Activated CD8-positive, alpha-beta memory T cell treated with anti-CD3 and anti-CD28 coated beads, Interleukin-2, amount 50 U/mL, for 48 hours (primary cell): ENCODE results near the gene RUNX1.
A peak's percentile ranks its signal among the peaks of the same experiment; 100 is the strongest.

Source experiments
- DNase-seq: peaks from one replicate; pipeline ENCODE4 v3.0.0-alpha.2; 2020

RUNX1 gene

DNA sequence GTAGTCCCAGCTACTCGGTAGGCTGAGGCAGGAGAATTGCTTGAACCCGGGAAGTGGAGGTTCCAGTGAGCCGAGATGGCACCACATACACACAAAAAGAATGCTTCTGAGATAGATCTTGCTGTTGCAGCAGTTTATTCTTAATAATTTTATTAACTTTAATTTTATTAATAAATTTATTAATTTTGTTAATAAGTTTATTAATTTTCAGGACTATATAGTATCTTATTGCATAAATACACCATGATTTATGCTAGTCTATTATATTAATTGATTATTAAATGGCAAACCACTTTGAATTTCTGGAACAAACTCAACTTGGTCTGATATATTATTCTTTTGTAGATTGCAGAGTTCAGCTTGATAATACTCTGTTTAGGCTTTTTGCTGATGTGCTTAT is 280.8 kb downstream of the RUNX1 start:
- no peak for DNase-seq

DNA sequence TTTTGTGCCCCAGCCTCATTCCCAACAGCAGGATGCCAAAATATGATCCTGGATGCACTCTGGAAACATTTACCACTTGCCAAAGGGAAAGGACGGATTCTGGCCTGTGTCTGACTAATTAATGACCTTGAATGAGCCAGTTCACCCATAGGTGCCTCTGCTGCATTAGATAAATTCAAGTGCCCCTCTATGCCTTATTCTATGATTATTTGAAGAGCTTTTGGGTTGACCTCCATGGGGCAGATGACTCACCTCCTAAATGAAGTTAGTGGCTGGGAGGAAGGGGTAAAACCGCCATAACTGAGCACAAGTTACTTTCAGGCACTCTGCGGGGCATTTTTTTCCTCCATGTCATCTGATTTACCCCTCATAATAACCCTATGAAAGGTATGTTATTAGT is 282.2 kb downstream of the RUNX1 start:
- no peak for DNase-seq

DNA sequence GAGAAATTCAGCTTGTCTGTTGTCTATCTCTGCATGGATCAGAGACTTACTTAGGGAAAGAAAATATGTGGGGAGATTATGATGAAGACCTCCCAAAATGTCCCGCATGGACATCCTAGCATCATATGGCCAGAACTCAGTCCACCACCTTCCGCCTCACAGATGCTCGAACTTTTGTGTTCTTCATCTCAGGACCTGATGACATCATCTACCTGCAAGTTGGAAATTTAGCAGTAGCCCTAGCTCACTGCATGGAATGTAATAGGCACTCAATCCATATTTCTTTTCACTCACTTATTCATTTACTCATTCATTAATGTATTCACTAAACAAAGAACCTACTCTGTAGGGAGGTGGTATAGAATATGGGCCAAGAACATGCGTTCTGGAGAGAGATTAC is 283.5 kb downstream of the RUNX1 start:
- no peak for DNase-seq

DNA sequence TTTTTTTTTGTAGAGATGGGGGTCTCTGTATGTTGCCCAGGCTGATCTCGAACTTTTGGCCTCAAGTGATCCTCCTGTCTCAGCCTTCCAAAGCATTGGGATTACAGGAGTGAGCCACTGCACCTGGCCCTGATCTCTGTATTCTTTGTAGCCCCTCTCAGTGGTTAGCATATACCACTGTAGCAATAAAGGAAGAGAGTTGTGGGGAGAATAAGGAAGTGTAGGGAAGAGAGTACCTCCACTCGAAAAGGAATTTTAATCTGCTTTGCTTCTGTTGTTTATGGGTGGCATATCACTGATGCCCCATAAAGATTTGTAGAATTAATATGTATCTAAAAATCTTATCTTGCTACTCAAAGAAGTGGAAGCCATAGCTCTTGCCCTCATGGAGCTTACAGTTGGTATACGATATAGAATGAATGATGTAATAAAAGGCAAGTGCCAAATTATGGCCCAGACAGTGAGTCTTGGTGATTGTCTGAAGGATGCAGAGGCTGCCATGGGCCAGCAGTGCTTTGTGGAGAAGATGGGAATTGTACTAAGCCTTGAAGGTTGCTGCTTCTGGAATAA is 284.3 kb downstream of the RUNX1 start:
- no peak for DNase-seq

DNA sequence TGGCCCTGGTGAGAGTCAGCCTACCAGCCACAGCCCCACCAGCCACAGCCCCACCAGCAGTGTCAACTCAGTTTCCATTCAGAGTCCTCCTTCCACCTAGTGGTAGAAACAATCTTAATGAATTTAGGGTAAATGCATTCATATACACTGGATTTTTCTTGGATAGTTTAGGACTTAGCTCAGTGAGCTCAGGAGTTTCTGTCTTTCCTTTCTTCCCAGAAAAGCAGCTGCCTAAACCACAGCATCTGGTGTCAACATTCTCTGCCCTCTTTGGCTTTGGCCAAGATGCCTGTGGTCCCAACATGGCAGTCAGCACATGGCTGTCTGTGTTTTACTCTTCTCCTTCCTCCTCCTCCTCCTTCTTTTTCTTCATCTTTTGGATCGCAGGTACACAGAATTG is 286.3 kb downstream of the RUNX1 start:
- DNase-seq = no peak

DNA sequence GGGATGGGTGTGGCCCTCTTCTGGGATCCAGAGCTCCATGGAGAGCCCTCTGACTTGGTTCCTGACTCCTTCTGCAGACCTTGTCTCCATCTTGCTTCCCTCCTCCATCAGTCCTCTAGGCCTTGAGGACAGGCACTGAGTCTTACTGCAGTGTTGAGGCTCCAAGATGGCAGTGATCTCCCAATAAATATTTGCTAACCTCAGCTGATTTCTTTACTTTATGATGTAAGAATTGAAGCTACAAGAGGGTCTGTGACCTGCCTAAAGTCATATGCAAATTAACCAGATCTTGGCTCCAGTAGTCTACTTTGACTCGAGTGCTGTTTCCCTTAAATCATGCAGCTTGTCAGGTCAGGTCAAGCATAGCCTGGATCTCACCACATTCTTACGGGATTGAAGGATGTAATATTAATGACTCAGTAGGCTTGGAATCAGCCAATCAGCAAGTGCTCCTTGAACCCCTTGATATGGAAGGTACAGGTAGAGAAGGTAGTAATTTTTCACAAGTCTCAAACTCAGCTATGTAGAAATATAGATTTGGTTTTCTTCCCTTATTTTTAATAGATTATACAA is 287.3 kb downstream of the RUNX1 start:
- DNase-seq = no peak

DNA sequence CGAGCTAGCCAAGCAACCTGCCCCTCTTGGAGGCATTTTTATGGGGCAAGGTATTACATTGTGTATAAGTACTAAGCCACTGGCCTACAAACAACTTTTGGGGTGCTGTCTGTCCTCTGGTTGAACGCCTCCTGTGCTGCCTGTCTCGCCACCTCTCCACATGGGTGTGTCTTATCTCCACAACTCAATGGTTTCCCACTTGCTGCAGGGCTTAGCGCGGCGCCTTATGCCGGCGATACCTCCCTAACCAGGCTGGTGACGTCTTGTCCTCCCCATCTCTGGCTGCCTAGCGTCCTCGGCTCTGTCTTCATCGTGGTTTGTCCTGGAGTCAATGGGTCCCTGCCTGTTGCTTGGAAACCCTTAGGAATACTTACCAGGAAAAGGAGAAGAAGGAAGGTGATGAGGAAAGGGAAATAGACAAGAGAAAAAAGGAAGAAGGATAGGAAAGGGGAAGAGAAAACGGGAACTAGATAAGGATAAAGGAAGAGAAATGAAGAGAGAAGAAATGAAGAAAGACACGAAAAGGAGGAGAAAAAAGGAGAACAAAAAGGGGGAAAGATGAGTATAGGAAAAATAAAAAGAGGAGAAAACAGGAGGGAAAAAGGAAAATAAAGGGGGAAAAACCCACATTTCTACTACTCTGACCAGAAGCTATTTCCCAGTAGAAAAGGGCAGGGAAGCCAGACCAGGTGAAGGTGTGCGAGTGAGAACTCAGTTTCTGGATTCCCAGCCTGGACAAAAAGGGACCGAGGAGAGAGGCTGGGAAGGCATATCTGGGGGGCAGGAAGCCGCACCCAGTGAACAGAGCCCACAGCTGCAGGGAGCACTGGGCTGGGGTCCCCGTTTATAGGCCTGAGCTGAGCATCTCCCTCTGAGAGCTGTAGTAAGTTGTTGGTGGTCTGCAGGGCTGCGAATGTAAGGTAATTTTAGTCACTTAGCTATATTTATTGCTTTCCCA is 294.1 kb downstream of the RUNX1 start:
- DNase-seq = no peak

DNA sequence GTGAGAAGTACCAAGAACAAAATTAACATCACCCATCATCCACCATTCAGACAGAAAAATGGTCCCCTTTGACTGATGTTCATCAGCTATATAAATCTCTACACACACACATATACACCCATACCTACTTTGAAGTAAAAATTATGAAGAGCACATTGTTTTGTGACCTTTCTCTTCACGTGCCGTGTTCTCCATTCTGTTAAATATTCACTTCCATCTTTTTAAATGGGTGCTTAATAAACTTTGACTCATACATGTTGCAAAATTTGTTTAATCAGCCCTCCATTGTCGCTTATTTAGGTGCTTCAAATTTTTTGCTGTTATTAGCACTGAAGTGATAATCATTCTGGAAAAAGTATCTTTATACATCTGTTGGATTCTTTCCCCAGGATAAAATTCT is 300.2 kb downstream of the RUNX1 start:
- no peak for DNase-seq

DNA sequence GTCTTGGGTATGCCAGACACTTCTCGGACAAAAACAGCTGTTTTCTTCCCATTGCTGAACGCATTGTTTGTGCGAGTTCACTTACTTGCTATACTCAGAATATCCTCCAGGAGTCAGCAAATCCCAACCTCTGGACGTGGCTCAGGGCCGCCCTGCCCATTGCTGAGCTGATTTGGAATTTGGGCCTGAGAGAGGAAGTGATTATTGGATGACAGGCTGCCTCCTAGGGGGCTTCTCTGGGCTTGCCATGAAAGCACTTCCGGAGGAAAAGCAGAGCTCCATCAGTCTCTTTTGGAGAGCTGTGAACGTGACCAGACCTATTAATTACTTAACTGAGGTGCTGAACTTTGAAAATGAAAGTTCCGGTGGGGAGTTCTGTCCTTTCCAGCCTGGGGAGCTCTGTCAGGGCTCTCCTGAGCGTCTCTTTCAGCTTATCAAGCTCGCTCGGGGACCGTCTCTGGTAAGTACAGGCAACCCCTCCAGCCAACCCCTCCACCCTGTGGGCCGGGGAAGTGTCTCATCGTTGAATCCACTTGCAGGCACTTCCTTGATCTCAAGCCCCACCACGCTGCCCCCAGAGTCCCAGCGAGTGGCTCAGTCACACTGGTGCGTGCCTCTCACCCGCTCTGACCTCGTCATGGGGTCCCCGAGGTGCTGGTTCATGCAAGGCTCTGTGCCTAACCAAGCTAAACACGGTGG is 303.4 kb downstream of the RUNX1 start:
- DNase-seq = peak; percentile 73

DNA sequence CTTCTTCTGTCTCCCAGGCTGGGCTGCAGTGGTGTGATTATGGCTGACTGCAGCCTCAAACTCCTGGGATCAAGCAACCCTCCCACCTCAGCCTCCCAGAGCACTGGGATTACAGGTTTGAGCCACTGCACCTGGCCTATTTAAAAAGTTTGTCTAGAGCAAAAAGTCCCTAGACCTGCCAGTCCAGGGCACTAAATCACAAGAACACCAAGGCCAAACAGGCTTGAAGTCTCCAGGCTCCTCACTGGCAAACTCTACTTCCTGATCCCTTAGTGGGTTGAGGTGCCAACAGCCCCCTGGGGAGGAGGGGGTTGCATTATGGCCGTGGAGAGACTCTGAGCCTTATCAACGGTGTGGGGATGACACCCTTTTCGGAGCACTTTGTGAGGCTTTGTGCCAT is 304.3 kb downstream of the RUNX1 start:
- DNase-seq = no peak

DNA sequence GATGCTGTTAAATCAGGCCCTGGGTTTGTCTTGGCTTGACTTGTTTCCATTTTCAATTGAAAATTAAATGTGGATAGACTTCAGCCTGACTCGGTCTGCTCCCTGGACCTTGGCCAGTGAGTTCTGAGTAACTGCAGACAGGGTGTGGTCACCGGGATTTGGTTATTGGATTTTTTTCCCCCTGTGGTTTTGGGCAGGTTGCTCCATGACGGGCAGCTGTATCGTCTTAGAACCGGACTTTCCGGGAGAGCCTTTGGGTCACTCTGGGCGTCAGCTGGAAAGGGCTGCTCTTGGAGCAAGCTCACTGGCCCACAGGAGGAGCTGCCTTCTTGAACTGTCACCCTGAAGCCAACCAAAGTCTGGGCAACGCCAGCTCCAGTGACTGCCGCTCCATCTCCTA is 305.3 kb downstream of the RUNX1 start:
- no peak for DNase-seq

DNA sequence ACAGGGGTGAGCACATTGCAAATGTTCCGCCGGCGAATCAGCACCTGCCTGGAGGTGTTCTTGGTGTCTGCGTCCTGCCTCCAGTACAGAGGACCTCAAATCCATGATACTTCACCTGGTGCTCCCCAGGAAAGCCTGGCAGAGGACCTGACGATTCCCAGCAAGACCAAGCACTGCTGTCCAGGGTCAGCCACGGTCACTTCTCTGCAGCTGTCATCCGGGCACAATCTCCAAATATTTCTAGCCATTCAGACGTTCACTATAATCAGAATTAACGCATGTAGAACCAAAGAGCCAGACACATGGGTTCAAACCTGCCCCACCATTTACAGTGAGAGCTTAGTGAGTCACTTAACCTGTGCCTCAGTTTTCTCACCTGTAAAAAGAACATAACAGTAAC is 305.8 kb downstream of the RUNX1 start:
- no peak for DNase-seq

DNA sequence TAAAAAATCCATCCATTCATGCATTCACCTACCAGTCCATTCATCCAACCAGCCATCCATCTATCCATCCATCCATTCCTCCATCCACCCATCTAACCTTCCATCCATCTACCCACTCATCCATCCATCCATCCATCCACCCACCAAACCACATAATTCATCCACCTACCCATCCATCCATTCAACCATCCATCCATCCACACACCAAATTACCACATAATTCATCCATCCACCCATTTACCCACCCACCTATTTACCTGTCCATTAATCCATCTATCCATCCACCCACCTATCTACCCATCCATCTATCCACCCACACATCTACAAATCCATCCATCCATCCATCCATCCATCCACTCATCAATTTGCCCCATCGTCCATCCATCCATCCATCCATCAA is 308.9 kb downstream of the RUNX1 start:
- no peak for DNase-seq
